Neural progenitor cell (in vitro differentiated cells): Measurements from ENCODE around the gene OLR1.

Experiments
- EZH2 ChIP-seq: fragments of 200-600 bp; sonication (generic); IDR thresholded peaks from 2 replicates; pipeline ENCODE4 v1.6.1; 2017; ENCODE audit warnings: antibody characterized with exemption, mild to moderate bottlenecking, moderate library complexity
- EZH2phosphoT487 ChIP-seq: fragments of 200-600 bp; sonication (generic); IDR thresholded peaks from 2 replicates; pipeline ENCODE4 v1.6.1; 2017; ENCODE audit warnings: antibody characterized with exemption
- TF ChIP-seq, protein P1 (sequence below): fragments of 200-600 bp; sonication (generic); IDR thresholded peaks from 2 replicates; pipeline ENCODE4 v1.5.1; 2017; ENCODE audit warnings: antibody characterized with exemption, mild to moderate bottlenecking

DNA sequence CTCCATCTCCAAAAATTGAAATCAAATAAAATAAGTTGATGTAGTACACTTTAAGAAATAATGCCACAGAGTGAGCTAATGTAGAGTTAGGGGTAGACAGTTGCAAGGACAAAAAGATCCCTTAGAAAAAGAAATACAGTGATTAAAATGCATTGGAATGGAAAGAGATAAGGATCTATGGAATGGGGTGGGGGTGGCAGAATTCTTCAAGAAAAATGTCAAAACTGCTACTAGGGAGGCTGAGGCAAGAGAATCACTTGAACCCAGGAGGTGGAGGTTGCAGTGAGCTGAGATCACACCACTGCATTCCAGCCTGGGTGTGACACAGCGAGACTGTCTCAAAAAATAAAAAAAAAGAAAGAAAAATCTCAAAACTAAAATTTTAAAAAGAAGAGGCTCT lies 6.5 kb downstream of the OLR1 start:
- TF ChIP-seq, protein P1, sequence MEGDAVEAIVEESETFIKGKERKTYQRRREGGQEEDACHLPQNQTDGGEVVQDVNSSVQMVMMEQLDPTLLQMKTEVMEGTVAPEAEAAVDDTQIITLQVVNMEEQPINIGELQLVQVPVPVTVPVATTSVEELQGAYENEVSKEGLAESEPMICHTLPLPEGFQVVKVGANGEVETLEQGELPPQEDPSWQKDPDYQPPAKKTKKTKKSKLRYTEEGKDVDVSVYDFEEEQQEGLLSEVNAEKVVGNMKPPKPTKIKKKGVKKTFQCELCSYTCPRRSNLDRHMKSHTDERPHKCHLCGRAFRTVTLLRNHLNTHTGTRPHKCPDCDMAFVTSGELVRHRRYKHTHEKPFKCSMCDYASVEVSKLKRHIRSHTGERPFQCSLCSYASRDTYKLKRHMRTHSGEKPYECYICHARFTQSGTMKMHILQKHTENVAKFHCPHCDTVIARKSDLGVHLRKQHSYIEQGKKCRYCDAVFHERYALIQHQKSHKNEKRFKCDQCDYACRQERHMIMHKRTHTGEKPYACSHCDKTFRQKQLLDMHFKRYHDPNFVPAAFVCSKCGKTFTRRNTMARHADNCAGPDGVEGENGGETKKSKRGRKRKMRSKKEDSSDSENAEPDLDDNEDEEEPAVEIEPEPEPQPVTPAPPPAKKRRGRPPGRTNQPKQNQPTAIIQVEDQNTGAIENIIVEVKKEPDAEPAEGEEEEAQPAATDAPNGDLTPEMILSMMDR: no peak
- TF ChIP-seq EZH2 (no peak), EZH2phosphoT487 (no peak)
